PFSK-1 (cell line): ENCODE results near the gene ABI2.

Source experiments
- POLR2AphosphoS5 ChIP-seq: IDR thresholded peaks from 2 replicates; pipeline ENCODE4 v1.6.1; 2012; ENCODE audit warnings: low read depth, mild to moderate bottlenecking, control low read depth, low read length, moderate library complexity
- SIN3A ChIP-seq: IDR thresholded peaks from 2 replicates; pipeline ENCODE4 v1.6.1; 2012; ENCODE audit warnings: mild to moderate bottlenecking, low read length, moderate library complexity, borderline replicate concordance; ENCODE audit not compliant: insufficient read depth
- TAF1 ChIP-seq: IDR thresholded peaks from 2 replicates; pipeline ENCODE4 v1.6.1; 2012; ENCODE audit warnings: low read length, control low read depth, borderline replicate concordance; ENCODE audit not compliant: insufficient read depth

DNA sequence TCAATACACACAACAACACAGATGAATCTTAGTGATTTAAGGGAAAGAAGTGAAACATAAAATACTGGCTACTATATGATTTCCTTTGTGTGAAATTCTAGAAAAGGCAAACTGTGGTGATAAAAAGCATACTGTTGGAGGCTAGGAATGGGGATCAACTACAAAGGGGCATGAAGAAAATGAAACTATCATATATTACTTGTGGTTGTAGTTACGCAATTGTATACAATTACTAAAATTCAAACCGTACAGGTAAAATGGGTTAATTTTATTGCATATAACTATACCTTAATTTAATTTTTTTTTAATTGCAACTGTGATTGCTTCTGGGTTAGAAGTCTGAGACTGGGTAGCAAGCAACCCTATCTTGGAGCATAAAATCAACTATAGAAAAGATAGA, 41.7 kb upstream of the ABI2 start:
- TF ChIP-seq POLR2AphosphoS5 (no peak), TAF1 (no peak), SIN3A (no peak)
